CD4-positive, alpha-beta T cell (primary cell): ENCODE measurements around the gene POGZ. TPM values are rescaled to one million over a fixed set of nuclear protein-coding genes. Genes with fewer than 3 reads are reported as not detected.

Source experiments
- ATAC-seq: fragments of 200-7000 bp; cut with Tn5 transposase; one replicate; pipeline ENCODE4 v1.10.0; 2022; ENCODE audit warnings: mild to moderate bottlenecking; ENCODE audit not compliant: poor library complexity
- CTCF ChIA-PET: fragments of 350-600 bp; sonication (Branson Sonifier 250); formaldehyde crosslinking; loops from one replicate; lab custom pipeline; 2021; ENCODE audit warnings: antibody characterized with exemption, inconsistent platforms; lab: Charles Lee
- POLR2A ChIA-PET: fragments of 350-600 bp; sonication (Branson Sonifier 250); formaldehyde crosslinking; loops from one replicate; lab custom pipeline; 2021; ENCODE audit warnings: antibody characterized with exemption, inconsistent platforms; lab: Charles Lee
- DNase-seq, 14 experiments: peaks; one replicate each; pipeline ENCODE4 v3.0.0-alpha.2; 2013 to 2020; ENCODE audit warnings: mixed read lengths in 2 of 14
- H3K27ac ChIP-seq, 2 donors: one replicate each; pipeline versions ENCODE4 v1.5.1 to v1.7.0; 2013; ENCODE audit warnings: low read length in 2 of 2, low read depth in 1 of 2, mild to moderate bottlenecking in 1 of 2
- H3K27me3 ChIP-seq, 2 experiments: 1 replicate in 1 of 2; 2 replicates in 1 of 2; pipeline versions ENCODE4 v1.6.1 to v1.7.0; 2013; ENCODE audit warnings: low read length in 2 of 2, control low read depth in 1 of 2, mild to moderate bottlenecking in 1 of 2, moderate library complexity in 1 of 2; ENCODE audit not compliant: insufficient read depth in 2 of 2, control insufficient read depth in 1 of 2
- H3K36me3 ChIP-seq: one replicate; pipeline ENCODE4 v1.6.1; 2013; ENCODE audit warnings: low read length, control low read depth; ENCODE audit not compliant: insufficient read depth
- H3K4me1 ChIP-seq: one replicate; pipeline ENCODE4 v1.6.1; 2013; ENCODE audit warnings: low read length, control low read depth; ENCODE audit not compliant: insufficient read depth
- H3K4me3 ChIP-seq: one replicate; pipeline ENCODE4 v1.5.1; 2013; ENCODE audit warnings: mild to moderate bottlenecking, low read length, moderate library complexity
- H3K9me3 ChIP-seq, 2 experiments: 1 replicate in 1 of 2; 2 replicates in 1 of 2; pipeline versions ENCODE4 v1.6.1 to v1.7.0; 2013; ENCODE audit warnings: low read length in 2 of 2, mild to moderate bottlenecking in 2 of 2, control low read depth in 1 of 2, moderate library complexity in 1 of 2; ENCODE audit not compliant: control insufficient read depth in 1 of 2, insufficient read depth in 1 of 2
- H3K27ac Mint-ChIP-seq: one replicate; pipeline ENCODE4 v1.8.0; 2020; ENCODE audit warnings: mixed read lengths
- H3K27me3 Mint-ChIP-seq: one replicate; pipeline ENCODE4 v1.8.0; 2021; ENCODE audit warnings: mixed read lengths
- H3K36me3 Mint-ChIP-seq: one replicate; pipeline ENCODE4 v1.8.0; 2021; ENCODE audit warnings: low read depth, mixed read lengths
- H3K4me1 Mint-ChIP-seq: one replicate; pipeline ENCODE4 v1.8.0; 2021; ENCODE audit warnings: low read depth, mixed read lengths
- H3K4me3 Mint-ChIP-seq: one replicate; pipeline ENCODE4 v1.8.0; 2020; ENCODE audit warnings: mild to moderate bottlenecking, mixed read lengths
- H3K9me3 Mint-ChIP-seq: one replicate; pipeline ENCODE4 v1.8.0; 2020; ENCODE audit warnings: mixed read lengths
- CTCF ChIP-seq: fragments of 200-600 bp; IDR thresholded peaks from one replicate; pipeline ENCODE4 v1.8.0; 2022; ENCODE audit warnings: antibody characterized with exemption, mild to moderate bottlenecking
- intact Hi-C, 2 experiments: fragments of 100-400 bp; cut with DNase I in 1 of 2; cut with micrococcal nuclease in 1 of 2; formaldehyde crosslinking; loops; one replicate each; pipeline versions ENCODE4 v1.15.1 to v1.9.0; 2023 to 2025; cut with DNase I, micrococcal nuclease
- total RNA-seq, 174 experiments: library from RNA in 2 of 174; stranded (reverse) in 2 of 174; gene quantifications; one replicate each; pipeline ENCODE4 v1.2.3 and lab custom pipeline; 2021 to 2026

The POGZ gene
- total RNA-seq, 2 experiments from 2014 or later, result 97.8 to 99.4 TPM

GRCh38 chr1:151386002-151386401 is 73.3 kb downstream of the POGZ start:
- Histone ChIP-seq H3K4me1 (no peaks in the 10 kb centered on the region), H3K36me3 (no peaks in the 10 kb centered on the region), H3K27me3 (no peaks in the 10 kb centered on the region), H3K9me3 (no peaks in the 10 kb centered on the region), H3K27ac (no peak overlapping the region), H3K4me3 (no peak overlapping the region)
- Mint-ChIP-seq H3K27me3 (no peaks in the 10 kb centered on the region), H3K27ac (no peak overlapping the region), H3K9me3 (no peaks in the 10 kb centered on the region), H3K36me3 (no peaks in the 10 kb centered on the region), H3K4me3 (no peak overlapping the region), H3K4me1 (no peaks in the 10 kb centered on the region)
- DNase-seq (no peak), ATAC-seq (no peak)
- POLR2A ChIA-PET, result no interaction called here
- no peak for TF ChIP-seq CTCF
- CTCF ChIA-PET, result interaction anchor here (0.9 kb wide), 1 partner anchor 26 kb away, joined by 3 read pairs; no protein-coding TSS in a partner anchor
- intact Hi-C loops, result no loop called here

- intact Hi-C loops, result no loop called here
- ATAC-seq (no peak), DNase-seq (no peak)
- Mint-ChIP-seq H3K27ac (no peak overlapping the region), H3K9me3 (no peaks in the 10 kb centered on the region), H3K4me1 (no peaks in the 10 kb centered on the region), H3K36me3 (no peaks in the 10 kb centered on the region), H3K4me3 (no peak overlapping the region), H3K27me3 (no peaks in the 10 kb centered on the region)
- H3K27ac ChIP-seq, result no peak overlapping the region
- H3K9me3 ChIP-seq, result no peaks in the 10 kb centered on the region
- no peaks in the 10 kb centered on the region for H3K4me1 ChIP-seq
- H3K36me3 ChIP-seq, result no peaks in the 10 kb centered on the region
- ChIA-PET CTCF (interaction anchor here (0.5 to 0.6 kb wide), 2 partner anchors 23 to 285 kb away, joined by 3 to 4 read pairs; no protein-coding TSS in a partner anchor), POLR2A (interaction anchor here (1.4 kb wide), 1 partner anchor 14 kb away, joined by 3 read pairs; no protein-coding TSS in a partner anchor)
- no peak for TF ChIP-seq CTCF
- H3K27me3 ChIP-seq, result no peaks in the 10 kb centered on the region
- no peak overlapping the region for H3K4me3 ChIP-seq
These were observed 74.7 kb downstream of the POGZ start for GRCh38 chr1:151384584-151384983.

- ChIA-PET POLR2A (no interaction called here), CTCF (no interaction called here)
- H3K27me3 Mint-ChIP-seq, result no peaks in the 10 kb centered on the region
- no peak overlapping the region for H3K27ac Mint-ChIP-seq
- H3K4me1 Mint-ChIP-seq, result no peaks in the 10 kb centered on the region
- Histone ChIP-seq H3K36me3 (no peaks in the 10 kb centered on the region), H3K4me1 (no peaks in the 10 kb centered on the region), H3K27me3 (no peaks in the 10 kb centered on the region), H3K4me3 (no peak overlapping the region), H3K9me3 (no peaks in the 10 kb centered on the region), H3K27ac (no peak overlapping the region)
- intact Hi-C loops, result no loop called here
- no peak for TF ChIP-seq CTCF
- H3K9me3 Mint-ChIP-seq, result no peaks in the 10 kb centered on the region
- H3K36me3 Mint-ChIP-seq, result no peaks in the 10 kb centered on the region
- H3K4me3 Mint-ChIP-seq, result no peak overlapping the region
- DNase-seq (no peak), ATAC-seq (no peak)
These were observed 82.0 kb downstream of the POGZ start for GRCh38 chr1:151377150-151377884.
